Stimulated activated effector memory CD8-positive, alpha-beta T cell treated with anti-CD3 and anti-CD28 coated beads, Interleukin-12 subunit alpha, Interleukin-12 subunit beta, amount 100 ng/mL, for 72 hours (primary cell): ENCODE results near the gene LRP8.

Experiments
- ATAC-seq: fragments of 150-1000 bp; cut with Tn5 transposase; 2 replicates; pipeline ENCODE4 v1.10.0; 2021
- DNase-seq, 2 donors: peaks; one replicate each; pipeline ENCODE4 v3.0.0; 2021 to 2022; ENCODE audit warnings: low spot score in 2 of 2
- H3K27ac Mint-ChIP-seq: one replicate; pipeline ENCODE4 v1.8.0; 2022; ENCODE audit warnings: mild to moderate bottlenecking, mixed read lengths
- H3K36me3 Mint-ChIP-seq: one replicate; pipeline ENCODE4 v1.8.0; 2022; ENCODE audit warnings: mild to moderate bottlenecking, mixed read lengths
- H3K4me1 Mint-ChIP-seq: one replicate; pipeline ENCODE4 v1.8.0; 2022; ENCODE audit warnings: mixed read lengths
- H3K4me3 Mint-ChIP-seq: one replicate; pipeline ENCODE4 v1.8.0; 2022; ENCODE audit warnings: mild to moderate bottlenecking, mixed read lengths
- H3K9me3 Mint-ChIP-seq: one replicate; pipeline ENCODE4 v1.8.0; 2022; ENCODE audit warnings: mixed read lengths

Gene LRP8

GRCh38 chr1:53280496-53280895, 47.4 kb downstream of the LRP8 start:
- Mint-ChIP-seq H3K27ac (peak overlapping the region; percentile 46), H3K4me1 (peaks cover 6% of the 10 kb centered on the region), H3K4me3 (no peak overlapping the region), H3K36me3 (peaks cover 62% of the 10 kb centered on the region), H3K9me3 (no peaks in the 10 kb centered on the region)
- ATAC-seq (no peak), DNase-seq (no peak)

- H3K9me3 Mint-ChIP-seq = no peaks in the 10 kb centered on the region
- no peak for ATAC-seq
Measured at GRCh38 chr1:53279296-53280200, 48.3 kb downstream of the LRP8 start.

GRCh38 chr1:53278298-53278725, 49.6 kb downstream of the LRP8 start:
- Mint-ChIP-seq H3K36me3 (peaks cover 81% of the 10 kb centered on the region), H3K4me3 (no peak overlapping the region), H3K9me3 (no peaks in the 10 kb centered on the region), H3K4me1 (peaks cover 6% of the 10 kb centered on the region), H3K27ac (peak overlapping the region; percentile 78)
- peak; percentile 57 to 86 for DNase-seq
- peak; percentile 65 for ATAC-seq

More at GRCh38 chr1:53279296-53280200, 48.3 kb downstream of the LRP8 start:
- Mint-ChIP-seq H3K27ac (peak overlapping the region; percentile 46), H3K36me3 (peaks cover 71% of the 10 kb centered on the region), H3K4me1 (peaks cover 6% of the 10 kb centered on the region), H3K4me3 (no peak overlapping the region)
- DNase-seq = no peak

GRCh38 chr1:53277326-53277725, 50.5 kb downstream of the LRP8 start:
- H3K9me3 Mint-ChIP-seq = no peaks in the 10 kb centered on the region
- peaks cover 88% of the 10 kb centered on the region for H3K36me3 Mint-ChIP-seq
- no peak overlapping the region for H3K4me3 Mint-ChIP-seq
- ATAC-seq (no peak), DNase-seq (no peak)
- H3K4me1 Mint-ChIP-seq = peaks cover 6% of the 10 kb centered on the region
- peak overlapping the region; percentile 78 for H3K27ac Mint-ChIP-seq

GRCh38 chr1:53276902-53277281, 51.0 kb downstream of the LRP8 start:
- H3K27ac Mint-ChIP-seq = no peak overlapping the region

GRCh38 chr1:53276153-53276901, 51.5 kb downstream of the LRP8 start:
- DNase-seq (no peak), ATAC-seq (no peak)
- H3K4me1 Mint-ChIP-seq = peaks cover 6% of the 10 kb centered on the region
- H3K36me3 Mint-ChIP-seq = peaks cover 86% of the 10 kb centered on the region
- no peaks in the 10 kb centered on the region for H3K9me3 Mint-ChIP-seq
- no peak overlapping the region for H3K27ac Mint-ChIP-seq
- no peak overlapping the region for H3K4me3 Mint-ChIP-seq

More at GRCh38 chr1:53276902-53277281, 51.0 kb downstream of the LRP8 start:
- DNase-seq = no peak
- Mint-ChIP-seq H3K9me3 (no peaks in the 10 kb centered on the region), H3K4me3 (no peak overlapping the region), H3K36me3 (peaks cover 89% of the 10 kb centered on the region), H3K4me1 (peaks cover 6% of the 10 kb centered on the region)
- ATAC-seq = no peak

GRCh38 chr1:53275566-53275965, 52.3 kb downstream of the LRP8 start:
- Mint-ChIP-seq H3K9me3 (no peaks in the 10 kb centered on the region), H3K4me3 (no peak overlapping the region), H3K36me3 (peaks cover 83% of the 10 kb centered on the region), H3K4me1 (peaks cover 10% of the 10 kb centered on the region), H3K27ac (no peak overlapping the region)
- no peak for DNase-seq
- ATAC-seq = no peak

GRCh38 chr1:53274541-53275185, 53.2 kb downstream of the LRP8 start:
- peak overlapping the region; percentile 45 for H3K27ac Mint-ChIP-seq
- H3K36me3 Mint-ChIP-seq = peaks cover 85% of the 10 kb centered on the region
- ATAC-seq (no peak), DNase-seq (no peak)
- H3K9me3 Mint-ChIP-seq = no peaks in the 10 kb centered on the region
- no peak overlapping the region for H3K4me3 Mint-ChIP-seq
- peaks cover 19% of the 10 kb centered on the region for H3K4me1 Mint-ChIP-seq

GRCh38 chr1:53274026-53274425, 53.8 kb downstream of the LRP8 start:
- ATAC-seq (no peak), DNase-seq (no peak)
- no peak overlapping the region for H3K4me3 Mint-ChIP-seq
- H3K36me3 Mint-ChIP-seq = peaks cover 84% of the 10 kb centered on the region
- H3K27ac Mint-ChIP-seq = peak overlapping the region; percentile 45
- no peaks in the 10 kb centered on the region for H3K9me3 Mint-ChIP-seq
- peaks cover 19% of the 10 kb centered on the region for H3K4me1 Mint-ChIP-seq

GRCh38 chr1:53273526-53273925, 54.3 kb downstream of the LRP8 start:
- H3K27ac Mint-ChIP-seq = no peak overlapping the region
- H3K4me3 Mint-ChIP-seq = no peak overlapping the region
- no peaks in the 10 kb centered on the region for H3K9me3 Mint-ChIP-seq
- ATAC-seq = no peak
- DNase-seq = no peak
- peaks cover 84% of the 10 kb centered on the region for H3K36me3 Mint-ChIP-seq
- H3K4me1 Mint-ChIP-seq = peaks cover 19% of the 10 kb centered on the region

GRCh38 chr1:53272349-53272748, 55.5 kb downstream of the LRP8 start:
- no peaks in the 10 kb centered on the region for H3K9me3 Mint-ChIP-seq
- DNase-seq (no peak), ATAC-seq (no peak)
- H3K36me3 Mint-ChIP-seq = peaks cover 81% of the 10 kb centered on the region
- peaks cover 13% of the 10 kb centered on the region for H3K4me1 Mint-ChIP-seq
- no peak overlapping the region for H3K4me3 Mint-ChIP-seq
- H3K27ac Mint-ChIP-seq = peak overlapping the region; percentile 75

GRCh38 chr1:53271446-53272090, 56.3 kb downstream of the LRP8 start:
- Mint-ChIP-seq H3K4me3 (no peak overlapping the region), H3K4me1 (peaks cover 13% of the 10 kb centered on the region), H3K9me3 (no peaks in the 10 kb centered on the region)

GRCh38 chr1:53270873-53271272, 57.0 kb downstream of the LRP8 start:
- Mint-ChIP-seq H3K36me3 (peaks cover 85% of the 10 kb centered on the region), H3K9me3 (no peaks in the 10 kb centered on the region), H3K27ac (no peak overlapping the region), H3K4me3 (no peak overlapping the region), H3K4me1 (peaks cover 13% of the 10 kb centered on the region)
- ATAC-seq (no peak), DNase-seq (no peak)

More at GRCh38 chr1:53271446-53272090, 56.3 kb downstream of the LRP8 start:
- ATAC-seq (no peak), DNase-seq (no peak)
- H3K36me3 Mint-ChIP-seq = peaks cover 85% of the 10 kb centered on the region
- peak overlapping the region; percentile 75 for H3K27ac Mint-ChIP-seq

GRCh38 chr1:53270107-53270506, 57.8 kb downstream of the LRP8 start:
- ATAC-seq (peak; percentile 31), DNase-seq (no peak)
- Mint-ChIP-seq H3K27ac (no peak overlapping the region), H3K36me3 (peaks cover 85% of the 10 kb centered on the region), H3K9me3 (no peaks in the 10 kb centered on the region), H3K4me3 (no peak overlapping the region), H3K4me1 (peaks cover 13% of the 10 kb centered on the region)

- Mint-ChIP-seq H3K4me1 (peaks cover 13% of the 10 kb centered on the region), H3K27ac (no peak overlapping the region), H3K36me3 (peaks cover 88% of the 10 kb centered on the region), H3K4me3 (no peak overlapping the region), H3K9me3 (no peaks in the 10 kb centered on the region)
- DNase-seq (no peak), ATAC-seq (no peak)
Measured at GRCh38 chr1:53267761-53268160, 60.1 kb downstream of the LRP8 start.
